ENCODE results near the gene TRH.
"Not testable (repeated sequence)": the region's sequence is repeated elsewhere in the genome, so short reads cannot be mapped to it uniquely, and the experiment has no call there.

The TRH gene

GRCh38 chr3:130013246-130013645 is 38.7 kb downstream of the TRH start:
- not testable (repeated sequence) for DNase-seq

- DNase-seq = no peak
These were observed 40.0 kb downstream of the TRH start for GRCh38 chr3:130014526-130014925.

- not testable (repeated sequence) for DNase-seq
These were observed 43.1 kb downstream of the TRH start for GRCh38 chr3:130017661-130018060.

- DNase-seq = not testable (repeated sequence)
These were observed 51.8 kb downstream of the TRH start for GRCh38 chr3:130026146-130026829.

- not testable (repeated sequence) for DNase-seq
These were observed 52.9 kb downstream of the TRH start for GRCh38 chr3:130027437-130027836.
